ENCODE results near the gene GIPC3. TPM values are rescaled to one million over a fixed set of nuclear protein-coding genes. Genes with fewer than 3 reads are reported as not detected.
A peak's percentile ranks its signal among the peaks of the same experiment; 100 is the strongest.

The GIPC3 gene
- total and polyA plus RNA-seq, 7 donors = under 0.01 to 1.0 (median 0.83) TPM; not detected in 4

DNA sequence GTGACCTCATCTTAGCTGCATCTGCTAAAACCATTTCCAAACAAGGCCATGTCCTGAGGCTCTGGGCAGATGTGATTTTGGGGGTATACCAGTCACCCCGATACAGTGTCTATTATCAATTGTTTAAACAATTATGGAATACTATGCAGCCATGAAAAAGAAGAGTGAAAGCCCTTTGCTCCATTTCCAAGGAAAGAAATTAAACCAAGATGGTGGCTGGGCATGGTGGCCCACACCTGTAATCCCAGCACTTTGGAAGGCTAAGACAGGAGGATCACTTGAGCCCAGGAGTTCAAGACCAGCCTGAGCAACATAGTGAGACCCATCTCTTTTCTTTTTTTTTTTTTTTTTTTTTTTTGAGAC, 45.5 kb upstream of the GIPC3 start:
- TF ChIP-seq POLR2AphosphoS5 (IDR thresholded peaks at IDR 0.05) = no peak
- no peak for TF ChIP-seq CTCF (IDR thresholded peaks at IDR 0.05)
- TF ChIP-seq POLR2A (IDR thresholded peaks at IDR 0.05) = no peak
- no peak for TF ChIP-seq EP300 (IDR thresholded peaks at IDR 0.05)
- whole genome bisulfite sequencing, 2 donors = 94 to 98% methylated on average over 1 of the region's 1 CpG

DNA sequence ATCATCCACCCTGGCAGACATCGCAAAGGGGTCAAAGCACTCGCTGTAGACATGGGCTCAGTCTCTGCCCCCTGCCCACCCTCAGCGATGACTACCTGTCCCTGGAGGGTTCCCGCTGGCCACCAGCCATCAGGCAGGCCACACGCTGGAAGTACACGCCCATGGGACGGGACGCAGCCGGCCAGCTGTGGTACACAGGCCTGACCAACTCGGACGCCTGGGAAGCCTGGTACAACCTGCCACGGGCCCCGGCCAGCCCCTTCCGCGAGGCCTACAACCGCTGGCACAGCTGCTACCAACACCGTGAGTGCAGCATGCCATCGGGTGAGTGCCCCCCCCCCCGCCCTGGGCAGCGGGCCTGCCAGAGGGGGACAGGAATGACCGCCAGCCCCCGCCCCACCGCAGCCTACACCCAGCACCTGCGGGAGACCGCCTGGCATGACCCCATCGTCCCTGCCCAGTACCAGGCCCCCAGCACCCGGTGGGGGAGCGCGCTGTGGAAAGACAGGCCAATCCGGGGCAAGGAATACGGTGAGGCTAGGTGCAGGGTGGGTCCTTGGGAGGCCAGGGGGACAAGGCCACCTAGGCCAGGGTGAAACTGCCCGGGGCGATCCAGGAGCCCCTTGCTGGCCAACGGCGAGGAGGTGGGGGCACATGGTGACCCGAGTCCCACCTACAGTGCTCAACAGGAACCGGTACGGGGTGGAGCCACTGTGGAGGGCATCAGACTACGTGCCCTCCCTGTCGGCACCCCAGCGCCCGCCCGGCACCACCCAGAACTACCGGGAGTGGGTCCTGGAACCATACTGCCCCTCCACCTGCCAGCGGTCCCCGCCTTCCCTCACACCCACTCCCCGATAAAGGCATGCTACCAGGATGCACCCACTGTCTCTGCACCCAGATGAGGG, 41.9 kb upstream of the GIPC3 start:
- Histone ChIP-seq H3K9me3 (no peaks in the 10 kb centered on the region), H3K27me3 (no peaks in the 10 kb centered on the region), H3K4me3 (no peak overlapping the region), H3K27ac (no peak overlapping the region), H3K36me3 (peaks cover 0 to 22% (median 0%) of the 10 kb centered on the region in 4 donors), H3K4me1 (peaks cover 0 to 6% (median 0%) of the 10 kb centered on the region in 4 donors)
- DNase-seq = peak; percentile 67
- intact Hi-C loops (cut with DNase I) = no loop called here
- TF ChIP-seq POLR2AphosphoS5 (IDR thresholded peaks at IDR 0.05) = no peak
- TF ChIP-seq EP300 (IDR thresholded peaks at IDR 0.05) = no peak
- TF ChIP-seq CTCF (IDR thresholded peaks at IDR 0.05) = no peak
- TF ChIP-seq POLR2A (IDR thresholded peaks at IDR 0.05) = no peak
- WGBS, 2 donors = 79 to 90% methylated on average over 47 of the region's 47 CpGs

More for the DNA sequence above, 45.5 kb upstream of the GIPC3 start:
- peaks cover 0 to 6% (median 2%) of the 10 kb centered on the region in 4 donors for H3K4me1 ChIP-seq
- DNase-seq = no peak
- no peak overlapping the region for H3K4me3 ChIP-seq
- no peak overlapping the region for H3K27ac ChIP-seq
- intact Hi-C loops (cut with DNase I) = no loop called here
- H3K27me3 ChIP-seq = no peaks in the 10 kb centered on the region
- H3K36me3 ChIP-seq = peaks cover 0 to 31% (median 10%) of the 10 kb centered on the region in 4 donors
- H3K9me3 ChIP-seq = no peaks in the 10 kb centered on the region

- 87 to 88% methylated on average over 9 of the region's 9 CpGs for WGBS, 2 donors
Observed at GRCh38 chr19:3544058-3544376, 41.3 kb upstream of the GIPC3 start.

DNA sequence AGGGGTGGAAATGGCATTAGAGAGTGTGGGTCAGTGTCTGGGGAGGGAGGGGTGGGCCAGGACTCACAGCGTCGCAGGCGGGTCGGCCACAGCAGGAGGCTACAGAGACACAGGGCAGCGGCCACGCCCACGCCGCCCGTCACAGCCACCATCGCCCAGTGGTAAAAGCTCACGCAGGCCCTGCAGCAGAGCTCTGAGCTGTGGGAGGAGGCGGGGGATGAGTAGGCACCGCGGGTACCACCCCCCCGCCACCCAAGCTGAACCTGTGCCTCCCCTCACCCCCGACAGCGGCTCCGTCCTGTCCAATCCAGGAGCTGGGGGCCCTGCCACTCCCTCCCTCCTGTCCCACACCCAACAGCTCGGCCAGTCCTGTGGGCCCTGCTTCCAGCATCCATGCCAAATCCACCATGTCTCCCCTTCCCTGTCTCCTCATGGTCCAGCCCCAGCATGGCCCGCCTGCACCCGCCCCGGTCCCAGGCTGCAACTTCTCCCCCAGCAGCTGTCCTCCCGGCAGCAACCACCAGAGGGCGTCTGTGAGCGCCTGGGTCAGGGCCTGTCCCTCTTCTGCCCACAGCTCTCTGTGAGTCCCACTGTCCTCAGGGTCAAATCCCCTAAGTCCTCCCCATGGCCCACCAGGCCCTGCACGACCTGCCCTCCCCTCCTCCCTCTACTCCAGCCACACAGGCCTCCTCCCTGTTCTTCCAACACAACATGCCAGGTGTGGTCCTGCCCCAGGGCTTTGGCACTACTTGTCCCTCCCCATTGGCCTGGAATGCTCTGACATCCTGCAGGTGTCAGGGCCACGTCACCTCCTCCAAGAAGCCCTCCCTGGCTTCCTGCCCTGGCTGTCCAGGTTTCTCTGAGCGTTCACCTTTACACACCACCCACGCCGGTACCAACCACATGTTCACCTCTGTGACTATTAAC, 40.3 kb upstream of the GIPC3 start:
- H3K4me3 ChIP-seq = no peak overlapping the region
- no peaks in the 10 kb centered on the region for H3K9me3 ChIP-seq
- intact Hi-C loops (cut with DNase I) = loop anchor here (1.0 kb wide), 1 partner anchor 73 kb away; no protein-coding TSS in a partner anchor
- DNase-seq = peak; percentile 82
- no peaks in the 10 kb centered on the region for H3K4me1 ChIP-seq
- H3K36me3 ChIP-seq = peaks cover 0 to 16% (median 0%) of the 10 kb centered on the region in 4 donors
- peak overlapping the region in 1 of 4 donors; percentile 17 for H3K27ac ChIP-seq
- 47 to 67% methylated on average over 30 of the region's 30 CpGs for WGBS, 2 donors
- TF ChIP-seq CTCF (IDR thresholded peaks at IDR 0.05) (peak; percentile 91 to 96 (median 92)), EP300 (IDR thresholded peaks at IDR 0.05) (no peak)
- H3K27me3 ChIP-seq = no peaks in the 10 kb centered on the region

More at GRCh38 chr19:3544058-3544376, 41.3 kb upstream of the GIPC3 start:
- no peak for TF ChIP-seq CTCF (IDR thresholded peaks at IDR 0.05)
- no peak for TF ChIP-seq POLR2AphosphoS5 (IDR thresholded peaks at IDR 0.05)
- TF ChIP-seq POLR2A (IDR thresholded peaks at IDR 0.05) = no peak
- no peak for TF ChIP-seq EP300 (IDR thresholded peaks at IDR 0.05)
- H3K27ac ChIP-seq = no peak overlapping the region
- intact Hi-C loops (cut with DNase I) = no loop called here
- no peak overlapping the region for H3K4me3 ChIP-seq
- H3K4me1 ChIP-seq = peaks cover 0 to 2% (median 0%) of the 10 kb centered on the region in 4 donors
- H3K27me3 ChIP-seq = no peaks in the 10 kb centered on the region
- H3K36me3 ChIP-seq = peaks cover 0 to 22% (median 0%) of the 10 kb centered on the region in 4 donors
- H3K9me3 ChIP-seq = no peaks in the 10 kb centered on the region
- DNase-seq = no peak
